Effector CD8-positive, alpha-beta T cell (primary cell): ENCODE results near the gene SKI.
A peak's percentile ranks its signal among the peaks of the same experiment; 100 is the strongest.

Experiments
- DNase-seq: peaks from one replicate; lab custom pipeline; 2025; lab: John Stamatoyannopoulos, UW
- total RNA-seq, 4 experiments: gene quantifications; one replicate each; lab custom pipeline; 2026; lab: John Stamatoyannopoulos, UW

The SKI gene
- 87.8 to 205 (median 138) reads per million in 4 experiments for total RNA-seq

- no peak for DNase-seq
Measured at GRCh38 chr1:2228157-2228594, at the start of gene SKI. SKI (plus strand) TSS chr1:2228319; CDS start chr1:2228767, 448 bp downstream.

- no peak for DNase-seq
Measured at GRCh38 chr1:2178875-2179274, 49.2 kb upstream of the SKI start.

- DNase-seq, result no peak
Measured at GRCh38 chr1:2179283-2180013, 48.7 kb upstream of the SKI start.

- no peak for DNase-seq
Measured at GRCh38 chr1:2180297-2181245, 47.5 kb upstream of the SKI start.

GRCh38 chr1:2181271-2181670 is 46.8 kb upstream of the SKI start:
- no peak for DNase-seq

GRCh38 chr1:2181752-2182151 is 46.4 kb upstream of the SKI start:
- no peak for DNase-seq

- DNase-seq, result no peak
Measured at GRCh38 chr1:2182376-2182775, 45.7 kb upstream of the SKI start.

GRCh38 chr1:2183937-2184334 is 44.2 kb upstream of the SKI start:
- DNase-seq, result no peak

GRCh38 chr1:2184531-2184930 is 43.6 kb upstream of the SKI start:
- DNase-seq, result no peak

GRCh38 chr1:2184934-2185333 is 43.2 kb upstream of the SKI start:
- DNase-seq, result no peak

GRCh38 chr1:2185880-2186855 is 42.0 kb upstream of the SKI start:
- no peak for DNase-seq

GRCh38 chr1:2186901-2187300 is 41.2 kb upstream of the SKI start:
- DNase-seq, result no peak

GRCh38 chr1:2187619-2188018 is 40.5 kb upstream of the SKI start:
- DNase-seq, result no peak

GRCh38 chr1:2188336-2188735 is 39.8 kb upstream of the SKI start:
- no peak for DNase-seq

- peak; percentile 86 for DNase-seq
Measured at GRCh38 chr1:2189459-2190425, 38.4 kb upstream of the SKI start.

- DNase-seq, result no peak
Measured at GRCh38 chr1:2190491-2190976, 37.6 kb upstream of the SKI start.

- DNase-seq, result no peak
Measured at GRCh38 chr1:2192031-2192995, 35.8 kb upstream of the SKI start.

- no peak for DNase-seq
Measured at GRCh38 chr1:2193514-2194281, 34.4 kb upstream of the SKI start.
